WTC11 (cell line): ENCODE results near the gene SLC4A1AP. TPM values are rescaled to one million over a fixed set of nuclear protein-coding genes. Genes with fewer than 3 reads are reported as not detected.

Source experiments
- ATAC-seq: fragments of 200-7000 bp; cut with Tn5 transposase; 2 replicates; pipeline ENCODE4 v1.10.0; 2021; ENCODE audit warnings: mild to moderate bottlenecking, moderate library complexity
- CTCF ChIA-PET: fragments of 300-600 bp; sonication (Branson Sonifier 250); formaldehyde crosslinking; loops from one replicate; lab custom pipeline; 2021; ENCODE audit warnings: antibody characterized with exemption; lab: Charles Lee
- POLR2A ChIA-PET: fragments of 350-600 bp; sonication (Branson Sonifier 250); formaldehyde crosslinking; loops from one replicate; lab custom pipeline; 2021; ENCODE audit warnings: antibody characterized with exemption; lab: Charles Lee
- DNase-seq: peaks from one replicate; pipeline ENCODE4 v3.0.0; 2021; ENCODE audit warnings: low spot score
- H3K27ac Mint-ChIP-seq: 2 replicates; pipeline ENCODE4 v1.8.0; 2021; ENCODE audit warnings: mixed read lengths
- H3K27me3 Mint-ChIP-seq: 2 replicates; pipeline ENCODE4 v1.8.0; 2021; ENCODE audit warnings: low read depth, mild to moderate bottlenecking, moderate library complexity, mixed read lengths
- H3K36me3 Mint-ChIP-seq: 2 replicates; pipeline ENCODE4 v1.8.0; 2021; ENCODE audit warnings: mixed read lengths
- H3K4me1 Mint-ChIP-seq: 2 replicates; pipeline ENCODE4 v1.8.0; 2022; ENCODE audit warnings: mixed read lengths
- H3K4me3 Mint-ChIP-seq: 2 replicates; pipeline ENCODE4 v1.8.0; 2021; ENCODE audit warnings: mild to moderate bottlenecking, moderate library complexity, mixed read lengths
- H3K9me3 Mint-ChIP-seq: 2 replicates; pipeline ENCODE4 v1.8.0; 2021; ENCODE audit warnings: mixed read lengths
- CREM ChIP-seq: sonication (generic); formaldehyde crosslinking; IDR thresholded peaks from 2 replicates; pipeline ENCODE4 v1.8.1; 2022; ENCODE audit warnings: mild to moderate bottlenecking, missing genetic modification reagents, moderate library complexity
- CTCF ChIP-seq: fragments of 200-600 bp; IDR thresholded peaks from 2 replicates; pipeline ENCODE4 v1.8.0; 2022; ENCODE audit warnings: antibody characterized with exemption
- ETV6 ChIP-seq: sonication (generic); formaldehyde crosslinking; IDR thresholded peaks from 2 replicates; pipeline ENCODE4 v1.8.1; 2022; ENCODE audit warnings: mild to moderate bottlenecking, missing genetic modification reagents
- FOXP1 ChIP-seq: sonication (generic); formaldehyde crosslinking; IDR thresholded peaks from 2 replicates; pipeline ENCODE4 v1.8.0; 2022; ENCODE audit warnings: missing genetic modification reagents, mild to moderate bottlenecking, moderate library complexity, borderline replicate concordance
- GABPB1 ChIP-seq: sonication (generic); formaldehyde crosslinking; IDR thresholded peaks from 2 replicates; pipeline ENCODE4 v1.8.1; 2023; ENCODE audit warnings: mild to moderate bottlenecking, missing genetic modification reagents
- HMGA2 ChIP-seq: fragments of 250-450 bp; sonication (Bioruptor Pico); IDR thresholded peaks from 2 replicates; pipeline ENCODE4 v1.4.0; 2021; ENCODE audit warnings: mild to moderate bottlenecking, moderate library complexity
- PRDM15 ChIP-seq: sonication (generic); formaldehyde crosslinking; IDR thresholded peaks from 2 replicates; pipeline ENCODE4 v1.8.0; 2022; ENCODE audit warnings: missing genetic modification reagents
- PREB ChIP-seq: sonication (generic); formaldehyde crosslinking; IDR thresholded peaks from 2 replicates; pipeline ENCODE4 v1.8.1; 2022; ENCODE audit warnings: mild to moderate bottlenecking, missing genetic modification reagents, moderate library complexity, borderline replicate concordance
- SP1 ChIP-seq: sonication (generic); formaldehyde crosslinking; conservative IDR thresholded peaks from 2 replicates; pipeline ENCODE4 v1.8.1; 2022; ENCODE audit warnings: missing genetic modification reagents
- ZNF138 ChIP-seq: sonication (generic); formaldehyde crosslinking; conservative IDR thresholded peaks from 2 replicates; pipeline ENCODE4 v1.8.1; 2022; ENCODE audit warnings: mild to moderate bottlenecking, moderate library complexity, missing genetic modification reagents
- ZNF263 ChIP-seq: sonication (generic); formaldehyde crosslinking; IDR thresholded peaks from 2 replicates; pipeline ENCODE4 v1.8.1; 2022; ENCODE audit warnings: low read depth, mild to moderate bottlenecking, moderate library complexity, missing genetic modification reagents
- ZNF281 ChIP-seq: sonication (generic); formaldehyde crosslinking; IDR thresholded peaks from 2 replicates; pipeline ENCODE4 v1.8.0; 2023; ENCODE audit warnings: mild to moderate bottlenecking, missing genetic modification reagents
- ZNF512 ChIP-seq: sonication (generic); formaldehyde crosslinking; IDR thresholded peaks from 2 replicates; pipeline ENCODE4 v1.8.1; 2022; ENCODE audit warnings: missing genetic modification reagents, borderline replicate concordance
- total RNA-seq: library from RNA; stranded (reverse); gene quantifications from 3 replicates; pipeline ENCODE4 v1.2.3, GENCODE V29; 2021
- TF ChIP-seq, protein P1 (sequence below): fragments of 250-450 bp; sonication (Bioruptor Pico); IDR thresholded peaks from 2 replicates; pipeline ENCODE4 v1.9.0; 2021; ENCODE audit warnings: mild to moderate bottlenecking, borderline replicate concordance
- TF ChIP-seq, protein P2 (sequence below): sonication (generic); formaldehyde crosslinking; IDR thresholded peaks from 2 replicates; pipeline ENCODE4 v1.8.1; 2023; ENCODE audit warnings: mild to moderate bottlenecking, missing genetic modification reagents, borderline replicate concordance

The SLC4A1AP gene
- total RNA-seq, 1 experiment from 2014 or later: 20.1 TPM

- Mint-ChIP-seq H3K36me3 (no peaks in the 10 kb centered on the region), H3K27ac (peak overlapping the region; percentile 72), H3K4me1 (peaks cover 19% of the 10 kb centered on the region), H3K4me3 (peak overlapping the region; percentile 78), H3K27me3 (peaks cover 14% of the 10 kb centered on the region), H3K9me3 (peaks cover 8% of the 10 kb centered on the region)
- ATAC-seq (peak; percentile 91), DNase-seq (peak; percentile 76)
- CTCF ChIA-PET: interaction anchor here (1.0 to 3.0 kb wide), 6 partner anchors 12 to 52 kb away, joined by 3 to 31 read pairs (median 5); no protein-coding TSS in a partner anchor
- POLR2A ChIA-PET: interaction anchor here (1.0 to 2.2 kb wide), 3 partner anchors 12 to 23 kb away, joined by 3 to 15 read pairs (median 3); no protein-coding TSS in a partner anchor
- no peak for TF ChIP-seq PRDM15
- TF ChIP-seq GABPB1: no peak
- TF ChIP-seq HMGA2 (CRISPR knock-in tag): no peak
- TF ChIP-seq ZNF263 (CRISPR knock-in tag): no peak
- TF ChIP-seq, protein P1, sequence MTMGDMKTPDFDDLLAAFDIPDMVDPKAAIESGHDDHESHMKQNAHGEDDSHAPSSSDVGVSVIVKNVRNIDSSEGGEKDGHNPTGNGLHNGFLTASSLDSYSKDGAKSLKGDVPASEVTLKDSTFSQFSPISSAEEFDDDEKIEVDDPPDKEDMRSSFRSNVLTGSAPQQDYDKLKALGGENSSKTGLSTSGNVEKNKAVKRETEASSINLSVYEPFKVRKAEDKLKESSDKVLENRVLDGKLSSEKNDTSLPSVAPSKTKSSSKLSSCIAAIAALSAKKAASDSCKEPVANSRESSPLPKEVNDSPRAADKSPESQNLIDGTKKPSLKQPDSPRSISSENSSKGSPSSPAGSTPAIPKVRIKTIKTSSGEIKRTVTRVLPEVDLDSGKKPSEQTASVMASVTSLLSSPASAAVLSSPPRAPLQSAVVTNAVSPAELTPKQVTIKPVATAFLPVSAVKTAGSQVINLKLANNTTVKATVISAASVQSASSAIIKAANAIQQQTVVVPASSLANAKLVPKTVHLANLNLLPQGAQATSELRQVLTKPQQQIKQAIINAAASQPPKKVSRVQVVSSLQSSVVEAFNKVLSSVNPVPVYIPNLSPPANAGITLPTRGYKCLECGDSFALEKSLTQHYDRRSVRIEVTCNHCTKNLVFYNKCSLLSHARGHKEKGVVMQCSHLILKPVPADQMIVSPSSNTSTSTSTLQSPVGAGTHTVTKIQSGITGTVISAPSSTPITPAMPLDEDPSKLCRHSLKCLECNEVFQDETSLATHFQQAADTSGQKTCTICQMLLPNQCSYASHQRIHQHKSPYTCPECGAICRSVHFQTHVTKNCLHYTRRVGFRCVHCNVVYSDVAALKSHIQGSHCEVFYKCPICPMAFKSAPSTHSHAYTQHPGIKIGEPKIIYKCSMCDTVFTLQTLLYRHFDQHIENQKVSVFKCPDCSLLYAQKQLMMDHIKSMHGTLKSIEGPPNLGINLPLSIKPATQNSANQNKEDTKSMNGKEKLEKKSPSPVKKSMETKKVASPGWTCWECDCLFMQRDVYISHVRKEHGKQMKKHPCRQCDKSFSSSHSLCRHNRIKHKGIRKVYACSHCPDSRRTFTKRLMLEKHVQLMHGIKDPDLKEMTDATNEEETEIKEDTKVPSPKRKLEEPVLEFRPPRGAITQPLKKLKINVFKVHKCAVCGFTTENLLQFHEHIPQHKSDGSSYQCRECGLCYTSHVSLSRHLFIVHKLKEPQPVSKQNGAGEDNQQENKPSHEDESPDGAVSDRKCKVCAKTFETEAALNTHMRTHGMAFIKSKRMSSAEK: no peak
- TF ChIP-seq ETV6: peak; percentile 70; the same call in 1 of the 2 replicates
- TF ChIP-seq ZNF512: no peak
- peak; percentile 57 for TF ChIP-seq SP1
- no peak for TF ChIP-seq CTCF
- 0 out of 2 replicates have a peak, but pooled peaks have one; percentile 29 for TF ChIP-seq ZNF281 (CRISPR knock-in tag)
- TF ChIP-seq FOXP1: peak; percentile 85
- no peak for TF ChIP-seq ZNF138 (CRISPR knock-in tag)
- TF ChIP-seq, protein P2, sequence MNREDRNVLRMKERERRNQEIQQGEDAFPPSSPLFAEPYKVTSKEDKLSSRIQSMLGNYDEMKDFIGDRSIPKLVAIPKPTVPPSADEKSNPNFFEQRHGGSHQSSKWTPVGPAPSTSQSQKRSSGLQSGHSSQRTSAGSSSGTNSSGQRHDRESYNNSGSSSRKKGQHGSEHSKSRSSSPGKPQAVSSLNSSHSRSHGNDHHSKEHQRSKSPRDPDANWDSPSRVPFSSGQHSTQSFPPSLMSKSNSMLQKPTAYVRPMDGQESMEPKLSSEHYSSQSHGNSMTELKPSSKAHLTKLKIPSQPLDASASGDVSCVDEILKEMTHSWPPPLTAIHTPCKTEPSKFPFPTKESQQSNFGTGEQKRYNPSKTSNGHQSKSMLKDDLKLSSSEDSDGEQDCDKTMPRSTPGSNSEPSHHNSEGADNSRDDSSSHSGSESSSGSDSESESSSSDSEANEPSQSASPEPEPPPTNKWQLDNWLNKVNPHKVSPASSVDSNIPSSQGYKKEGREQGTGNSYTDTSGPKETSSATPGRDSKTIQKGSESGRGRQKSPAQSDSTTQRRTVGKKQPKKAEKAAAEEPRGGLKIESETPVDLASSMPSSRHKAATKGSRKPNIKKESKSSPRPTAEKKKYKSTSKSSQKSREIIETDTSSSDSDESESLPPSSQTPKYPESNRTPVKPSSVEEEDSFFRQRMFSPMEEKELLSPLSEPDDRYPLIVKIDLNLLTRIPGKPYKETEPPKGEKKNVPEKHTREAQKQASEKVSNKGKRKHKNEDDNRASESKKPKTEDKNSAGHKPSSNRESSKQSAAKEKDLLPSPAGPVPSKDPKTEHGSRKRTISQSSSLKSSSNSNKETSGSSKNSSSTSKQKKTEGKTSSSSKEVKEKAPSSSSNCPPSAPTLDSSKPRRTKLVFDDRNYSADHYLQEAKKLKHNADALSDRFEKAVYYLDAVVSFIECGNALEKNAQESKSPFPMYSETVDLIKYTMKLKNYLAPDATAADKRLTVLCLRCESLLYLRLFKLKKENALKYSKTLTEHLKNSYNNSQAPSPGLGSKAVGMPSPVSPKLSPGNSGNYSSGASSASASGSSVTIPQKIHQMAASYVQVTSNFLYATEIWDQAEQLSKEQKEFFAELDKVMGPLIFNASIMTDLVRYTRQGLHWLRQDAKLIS (CRISPR knock-in tag): no peak; the same call in 1 of the 2 replicates
- no peak for TF ChIP-seq PREB
- peak; percentile 25; the same call in 1 of the 2 replicates for TF ChIP-seq CREM
Observed at GRCh38 chr2:27735263-27735904, 71.7 kb downstream of the SLC4A1AP start.
